AG09309 (cell line): Measurements from ENCODE around the gene NME2.

Source experiments
- DNase-seq: peaks from one replicate; pipeline ENCODE4 v3.0.0-alpha.2; 2010; ENCODE audit warnings: low read depth
- H3K4me3 ChIP-seq: 2 replicates; pipeline ENCODE4 v1.5.1; 2011; ENCODE audit warnings: mild to moderate bottlenecking, low read depth, low read length, moderate library complexity; ENCODE audit not compliant: control insufficient read depth
- CTCF ChIP-seq: IDR thresholded peaks from 2 replicates; pipeline ENCODE4 v1.5.1; 2011; ENCODE audit warnings: mild to moderate bottlenecking, low read depth, low read length, inconsistent platforms; ENCODE audit not compliant: insufficient read depth, control insufficient read depth; ENCODE audit errors: missing control alignments

The NME2 gene

DNA sequence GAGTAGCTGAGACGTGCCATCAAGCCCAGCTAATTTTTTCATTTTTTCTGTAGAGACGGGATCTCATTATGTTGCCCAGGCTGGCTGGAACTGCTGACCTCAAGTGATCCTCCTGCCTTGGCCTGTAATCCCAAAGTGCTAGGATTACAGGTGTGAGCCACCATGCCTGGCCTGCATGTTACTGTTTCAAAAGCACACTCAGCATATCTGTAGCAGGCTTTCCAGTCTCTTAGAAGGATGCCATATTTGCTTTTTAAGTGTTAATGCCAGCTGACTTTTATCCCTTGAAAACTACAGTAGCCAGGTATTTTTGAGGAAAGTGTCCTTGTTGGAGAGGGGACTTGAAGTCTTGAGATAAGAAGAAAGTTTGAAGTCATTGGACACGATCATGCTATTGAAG, 30.3 kb upstream of the NME2 start:
- DNase-seq: no peak

DNA sequence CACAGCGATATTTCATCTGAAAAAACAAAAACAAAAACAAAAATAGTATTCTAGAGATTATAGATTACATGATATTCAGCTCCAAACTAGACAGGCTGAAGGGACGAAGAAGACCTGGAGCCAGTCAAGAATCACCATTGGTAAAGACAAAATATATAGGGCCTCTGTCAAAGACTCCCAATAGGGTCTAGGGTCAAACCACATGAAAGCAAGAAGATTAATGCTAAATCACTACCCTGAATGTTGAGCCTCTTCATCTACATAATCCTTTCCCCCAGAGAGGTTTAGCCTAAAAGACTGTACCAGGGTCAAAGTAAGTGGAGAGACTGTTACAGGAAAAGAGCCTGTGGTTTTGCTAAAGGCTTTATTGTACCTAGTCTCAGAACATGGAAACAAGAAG, 23.6 kb upstream of the NME2 start:
- TF ChIP-seq CTCF: no peak
- no peak overlapping the region for H3K4me3 ChIP-seq
- no peak for DNase-seq

More for the DNA sequence above, 30.3 kb upstream of the NME2 start:
- H3K4me3 ChIP-seq: no peak overlapping the region
- no peak for TF ChIP-seq CTCF

DNA sequence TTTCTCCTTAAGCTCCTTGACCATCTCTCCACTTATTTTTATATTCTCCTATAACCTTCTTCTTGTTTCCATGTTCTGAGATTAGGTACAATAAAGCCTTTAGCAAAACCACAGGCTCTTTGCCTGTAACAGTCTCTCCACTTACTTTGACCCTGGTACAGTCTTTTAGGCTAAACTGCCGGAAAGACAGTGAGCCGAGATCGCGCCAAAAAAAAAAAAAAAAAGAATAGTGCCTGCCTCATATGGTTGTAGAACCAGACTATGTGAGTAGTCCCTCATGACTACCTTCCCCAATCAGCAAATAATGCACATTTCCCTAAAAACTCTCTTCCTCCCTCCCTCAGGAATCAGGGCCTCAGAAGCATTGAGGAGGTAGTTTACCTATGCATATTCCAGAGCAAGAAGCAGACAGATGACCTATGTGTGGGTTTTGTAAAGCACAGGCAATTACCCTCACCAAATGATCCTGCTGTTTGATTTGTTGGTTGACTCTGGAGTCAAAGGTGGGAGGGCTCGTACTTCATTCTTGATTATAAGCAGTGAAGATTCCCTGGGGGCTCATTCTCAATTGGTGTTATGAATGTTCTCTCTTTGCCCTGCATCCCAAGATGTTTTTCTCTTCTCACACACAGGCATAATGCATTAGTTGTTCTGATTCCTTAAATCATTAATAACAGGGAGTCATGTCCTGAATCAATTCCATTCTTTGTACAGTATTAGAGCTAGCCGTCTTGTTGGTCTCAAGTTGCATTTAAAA, 21.8 kb upstream of the NME2 start:
- no peak for TF ChIP-seq CTCF
- no peak overlapping the region for H3K4me3 ChIP-seq
- DNase-seq: no peak

- TF ChIP-seq CTCF: no peak
- H3K4me3 ChIP-seq: no peak overlapping the region
- DNase-seq: no peak
These were observed 18.6 kb upstream of the NME2 start for GRCh38 chr17:51147650-51148049.

GRCh38 chr17:51149163-51149562, 17.0 kb upstream of the NME2 start:
- no peak overlapping the region for H3K4me3 ChIP-seq
- TF ChIP-seq CTCF: no peak
- DNase-seq: no peak

DNA sequence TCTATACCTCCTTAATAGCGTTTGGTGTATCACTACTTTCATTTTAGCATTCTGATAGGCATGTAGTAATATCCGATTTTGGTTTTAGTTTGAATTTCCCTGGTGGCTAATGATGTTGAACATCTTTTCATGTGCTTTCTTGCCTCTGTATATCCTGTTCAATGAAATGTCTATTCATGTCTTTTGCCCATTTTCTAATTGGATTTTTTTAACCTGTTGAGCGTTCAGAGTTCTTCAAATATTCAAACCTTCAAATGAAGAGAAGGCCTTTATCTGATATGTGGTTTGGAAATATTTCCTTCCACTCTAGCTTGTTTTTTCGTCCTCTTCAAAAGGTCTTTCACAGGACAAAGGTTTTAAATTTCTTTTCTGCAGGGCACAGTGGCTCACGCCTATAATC, 15.3 kb upstream of the NME2 start:
- TF ChIP-seq CTCF: no peak
- H3K4me3 ChIP-seq: no peak overlapping the region
- DNase-seq: no peak
